WTC11 (cell line): Measurements from ENCODE around the gene SRSF11. TPM values are rescaled to one million over a fixed set of nuclear protein-coding genes. Genes with fewer than 3 reads are reported as not detected.

ENCODE experiments used
- ATAC-seq: fragments of 200-7000 bp; cut with Tn5 transposase; 2 replicates; pipeline ENCODE4 v1.10.0; 2021; ENCODE audit warnings: mild to moderate bottlenecking, moderate library complexity
- CTCF ChIA-PET: fragments of 300-600 bp; sonication (Branson Sonifier 250); formaldehyde crosslinking; loops from one replicate; lab custom pipeline; 2021; ENCODE audit warnings: antibody characterized with exemption; lab: Charles Lee
- POLR2A ChIA-PET: fragments of 350-600 bp; sonication (Branson Sonifier 250); formaldehyde crosslinking; loops from one replicate; lab custom pipeline; 2021; ENCODE audit warnings: antibody characterized with exemption; lab: Charles Lee
- DNase-seq: peaks from one replicate; pipeline ENCODE4 v3.0.0; 2021; ENCODE audit warnings: low spot score
- H3K27ac Mint-ChIP-seq: 2 replicates; pipeline ENCODE4 v1.8.0; 2021; ENCODE audit warnings: mixed read lengths
- H3K27me3 Mint-ChIP-seq: 2 replicates; pipeline ENCODE4 v1.8.0; 2021; ENCODE audit warnings: low read depth, mild to moderate bottlenecking, moderate library complexity, mixed read lengths
- H3K36me3 Mint-ChIP-seq: 2 replicates; pipeline ENCODE4 v1.8.0; 2021; ENCODE audit warnings: mixed read lengths
- H3K4me1 Mint-ChIP-seq: 2 replicates; pipeline ENCODE4 v1.8.0; 2022; ENCODE audit warnings: mixed read lengths
- H3K4me3 Mint-ChIP-seq: 2 replicates; pipeline ENCODE4 v1.8.0; 2021; ENCODE audit warnings: mild to moderate bottlenecking, moderate library complexity, mixed read lengths
- H3K9me3 Mint-ChIP-seq: 2 replicates; pipeline ENCODE4 v1.8.0; 2021; ENCODE audit warnings: mixed read lengths
- ARID4B ChIP-seq: sonication (generic); formaldehyde crosslinking; IDR thresholded peaks from 2 replicates; pipeline ENCODE4 v1.8.0; 2023; ENCODE audit warnings: missing genetic modification reagents, mild to moderate bottlenecking, borderline replicate concordance
- CBFB ChIP-seq: sonication (generic); formaldehyde crosslinking; IDR thresholded peaks from 2 replicates; pipeline ENCODE4 v1.8.1; 2022; ENCODE audit warnings: mild to moderate bottlenecking, low read depth, missing genetic modification reagents
- EMX1 ChIP-seq: fragments of 250-450 bp; sonication (Bioruptor Pico); IDR thresholded peaks from 2 replicates; pipeline ENCODE4 v1.8.0; 2021; ENCODE audit warnings: mild to moderate bottlenecking
- ETV6 ChIP-seq: sonication (generic); formaldehyde crosslinking; IDR thresholded peaks from 2 replicates; pipeline ENCODE4 v1.8.1; 2022; ENCODE audit warnings: mild to moderate bottlenecking, missing genetic modification reagents
- HMGXB4 ChIP-seq: sonication (generic); formaldehyde crosslinking; IDR thresholded peaks from 2 replicates; pipeline ENCODE4 v1.8.1; 2023; ENCODE audit warnings: mild to moderate bottlenecking, moderate library complexity, missing genetic modification reagents
- IRF1 ChIP-seq: sonication (generic); formaldehyde crosslinking; IDR thresholded peaks from 2 replicates; pipeline ENCODE4 v1.8.0; 2023; ENCODE audit warnings: missing genetic modification reagents
- MYBL2 ChIP-seq: sonication (generic); formaldehyde crosslinking; IDR thresholded peaks from 2 replicates; pipeline ENCODE4 v1.8.1; 2023; ENCODE audit warnings: mild to moderate bottlenecking, moderate library complexity, missing genetic modification reagents
- NR3C1 ChIP-seq: sonication (generic); formaldehyde crosslinking; conservative IDR thresholded peaks from 2 replicates; pipeline ENCODE4 v1.8.1; 2023; ENCODE audit warnings: low read depth, mild to moderate bottlenecking, missing genetic modification reagents
- PRRX2 ChIP-seq: fragments of 250-450 bp; sonication (Bioruptor Pico); IDR thresholded peaks from 2 replicates; pipeline ENCODE4 v1.8.0; 2021; ENCODE audit warnings: mild to moderate bottlenecking
- SMAD3 ChIP-seq: sonication (generic); formaldehyde crosslinking; IDR thresholded peaks from 2 replicates; pipeline ENCODE4 v1.8.0; 2022; ENCODE audit warnings: missing genetic modification reagents, mild to moderate bottlenecking, borderline replicate concordance
- SP1 ChIP-seq: sonication (generic); formaldehyde crosslinking; conservative IDR thresholded peaks from 2 replicates; pipeline ENCODE4 v1.8.1; 2022; ENCODE audit warnings: missing genetic modification reagents
- STAT6 ChIP-seq: sonication (generic); formaldehyde crosslinking; conservative IDR thresholded peaks from 2 replicates; pipeline ENCODE4 v1.8.1; 2023; ENCODE audit warnings: mild to moderate bottlenecking, low read depth, missing genetic modification reagents, moderate library complexity
- USF1 ChIP-seq: sonication (generic); formaldehyde crosslinking; IDR thresholded peaks from 2 replicates; pipeline ENCODE4 v1.8.0; 2022; ENCODE audit warnings: mild to moderate bottlenecking, missing genetic modification reagents
- ZNF121 ChIP-seq: sonication (generic); formaldehyde crosslinking; IDR thresholded peaks from 2 replicates; pipeline ENCODE4 v1.8.0; 2023; ENCODE audit warnings: missing genetic modification reagents
- ZNF138 ChIP-seq: sonication (generic); formaldehyde crosslinking; conservative IDR thresholded peaks from 2 replicates; pipeline ENCODE4 v1.8.1; 2022; ENCODE audit warnings: mild to moderate bottlenecking, moderate library complexity, missing genetic modification reagents
- ZNF232 ChIP-seq: sonication (generic); formaldehyde crosslinking; IDR thresholded peaks from 2 replicates; pipeline ENCODE4 v1.8.0; 2022; ENCODE audit warnings: mild to moderate bottlenecking, missing genetic modification reagents
- ZNF263 ChIP-seq: sonication (generic); formaldehyde crosslinking; IDR thresholded peaks from 2 replicates; pipeline ENCODE4 v1.8.1; 2022; ENCODE audit warnings: low read depth, mild to moderate bottlenecking, moderate library complexity, missing genetic modification reagents
- ZNF423 ChIP-seq: fragments of 250-450 bp; sonication (Bioruptor Pico); IDR thresholded peaks from 2 replicates; pipeline ENCODE4 v2.1.2; 2022; ENCODE audit warnings: mild to moderate bottlenecking, moderate library complexity
- ZNF512 ChIP-seq: sonication (generic); formaldehyde crosslinking; IDR thresholded peaks from 2 replicates; pipeline ENCODE4 v1.8.1; 2022; ENCODE audit warnings: missing genetic modification reagents, borderline replicate concordance
- ZNF671 ChIP-seq: fragments of 250-450 bp; sonication (Bioruptor Pico); IDR thresholded peaks from 2 replicates; pipeline ENCODE4 v1.8.0; 2021; ENCODE audit warnings: mild to moderate bottlenecking
- total RNA-seq: library from RNA; stranded (reverse); gene quantifications from 3 replicates; pipeline ENCODE4 v1.2.3, GENCODE V29; 2021

SRSF11 gene
- total RNA-seq, 1 experiment from 2014 or later: 193 TPM

- ATAC-seq: no peak
- TF ChIP-seq IRF1 (CRISPR knock-in tag): no peak
- TF ChIP-seq ZNF138: no peak
- no peak for TF ChIP-seq STAT6 (CRISPR knock-in tag)
- TF ChIP-seq CBFB (CRISPR knock-in tag): no peak
- no peak for TF ChIP-seq NR3C1
- no peak for TF ChIP-seq ZNF671 (CRISPR knock-in tag)
- TF ChIP-seq EMX1 (CRISPR knock-in tag): no peak
- TF ChIP-seq HMGXB4: no peak
- Mint-ChIP-seq H3K27me3 (no peaks in the 10 kb centered on the region), H3K27ac (no peak overlapping the region), H3K9me3 (peaks cover 8% of the 10 kb centered on the region), H3K36me3 (no peaks in the 10 kb centered on the region), H3K4me3 (no peak overlapping the region), H3K4me1 (no peaks in the 10 kb centered on the region)
- ChIA-PET CTCF (no interaction called here), POLR2A (no interaction called here)
- DNase-seq: no peak
Observed at GRCh38 chr1:70196333-70196732, 24.8 kb upstream of the SRSF11 start.

- Mint-ChIP-seq H3K4me1 (peaks cover 6% of the 10 kb centered on the region), H3K9me3 (no peaks in the 10 kb centered on the region), H3K4me3 (no peak overlapping the region), H3K27me3 (no peaks in the 10 kb centered on the region), H3K36me3 (no peaks in the 10 kb centered on the region), H3K27ac (no peak overlapping the region)
- DNase-seq (no peak), ATAC-seq (no peak)
- POLR2A ChIA-PET: no interaction called here
- TF ChIP-seq ZNF121 (CRISPR knock-in tag): peak; percentile 44; the same call in 1 of the 2 replicates
- TF ChIP-seq USF1 (CRISPR knock-in tag): no peak
- CTCF ChIA-PET: no interaction called here
Observed at GRCh38 chr1:70200065-70200464, 21.1 kb upstream of the SRSF11 start.

GRCh38 chr1:70202173-70202758 lies 18.9 kb upstream of the SRSF11 start:
- H3K27me3 Mint-ChIP-seq: no peaks in the 10 kb centered on the region
- no peak for DNase-seq
- no peaks in the 10 kb centered on the region for H3K9me3 Mint-ChIP-seq
- ATAC-seq: no peak
- ChIA-PET CTCF (no interaction called here), POLR2A (no interaction called here)
- H3K27ac Mint-ChIP-seq: no peak overlapping the region
- no peak overlapping the region for H3K4me3 Mint-ChIP-seq
- peaks cover 10% of the 10 kb centered on the region for H3K4me1 Mint-ChIP-seq
- H3K36me3 Mint-ChIP-seq: no peaks in the 10 kb centered on the region; the same call in 1 of the 2 replicates
- TF ChIP-seq SMAD3 (CRISPR knock-in tag) (no peak), ZNF263 (no peak), PRRX2 (CRISPR knock-in tag) (no peak), IRF1 (CRISPR knock-in tag) (no peak), ZNF423 (CRISPR knock-in tag) (no peak), SP1 (no peak), ZNF512 (no peak), ARID4B (CRISPR knock-in tag) (no peak), MYBL2 (CRISPR knock-in tag) (no peak), CBFB (CRISPR knock-in tag) (no peak), ETV6 (CRISPR knock-in tag) (no peak), ZNF232 (CRISPR knock-in tag) (no peak)
